Measurements from ENCODE around the gene MEGF8.

- TF ChIP-seq CTCF (IDR thresholded peaks at IDR 0.05) (no peak), POLR2A (IDR thresholded peaks at IDR 0.05) (no peak)
These were observed 10.4 kb upstream of the MEGF8 start for GRCh38 chr19:42315024-42315423.
